Iris pigment epithelial cell (primary cell): ENCODE results near the gene USP54.
A peak's percentile ranks its signal among the peaks of the same experiment; 100 is the strongest.
"Not testable (repeated sequence)": the region's sequence is repeated elsewhere in the genome, so short reads cannot be mapped to it uniquely, and the experiment has no call there.

Experiments used
- DNase-seq: peaks from one replicate; pipeline ENCODE4 v3.0.0-alpha.2; 2011; ENCODE audit warnings: low read depth

The USP54 gene, protein sequence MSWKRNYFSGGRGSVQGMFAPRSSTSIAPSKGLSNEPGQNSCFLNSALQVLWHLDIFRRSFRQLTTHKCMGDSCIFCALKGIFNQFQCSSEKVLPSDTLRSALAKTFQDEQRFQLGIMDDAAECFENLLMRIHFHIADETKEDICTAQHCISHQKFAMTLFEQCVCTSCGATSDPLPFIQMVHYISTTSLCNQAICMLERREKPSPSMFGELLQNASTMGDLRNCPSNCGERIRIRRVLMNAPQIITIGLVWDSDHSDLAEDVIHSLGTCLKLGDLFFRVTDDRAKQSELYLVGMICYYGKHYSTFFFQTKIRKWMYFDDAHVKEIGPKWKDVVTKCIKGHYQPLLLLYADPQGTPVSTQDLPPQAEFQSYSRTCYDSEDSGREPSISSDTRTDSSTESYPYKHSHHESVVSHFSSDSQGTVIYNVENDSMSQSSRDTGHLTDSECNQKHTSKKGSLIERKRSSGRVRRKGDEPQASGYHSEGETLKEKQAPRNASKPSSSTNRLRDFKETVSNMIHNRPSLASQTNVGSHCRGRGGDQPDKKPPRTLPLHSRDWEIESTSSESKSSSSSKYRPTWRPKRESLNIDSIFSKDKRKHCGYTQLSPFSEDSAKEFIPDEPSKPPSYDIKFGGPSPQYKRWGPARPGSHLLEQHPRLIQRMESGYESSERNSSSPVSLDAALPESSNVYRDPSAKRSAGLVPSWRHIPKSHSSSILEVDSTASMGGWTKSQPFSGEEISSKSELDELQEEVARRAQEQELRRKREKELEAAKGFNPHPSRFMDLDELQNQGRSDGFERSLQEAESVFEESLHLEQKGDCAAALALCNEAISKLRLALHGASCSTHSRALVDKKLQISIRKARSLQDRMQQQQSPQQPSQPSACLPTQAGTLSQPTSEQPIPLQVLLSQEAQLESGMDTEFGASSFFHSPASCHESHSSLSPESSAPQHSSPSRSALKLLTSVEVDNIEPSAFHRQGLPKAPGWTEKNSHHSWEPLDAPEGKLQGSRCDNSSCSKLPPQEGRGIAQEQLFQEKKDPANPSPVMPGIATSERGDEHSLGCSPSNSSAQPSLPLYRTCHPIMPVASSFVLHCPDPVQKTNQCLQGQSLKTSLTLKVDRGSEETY (N-terminal part only)

DNA sequence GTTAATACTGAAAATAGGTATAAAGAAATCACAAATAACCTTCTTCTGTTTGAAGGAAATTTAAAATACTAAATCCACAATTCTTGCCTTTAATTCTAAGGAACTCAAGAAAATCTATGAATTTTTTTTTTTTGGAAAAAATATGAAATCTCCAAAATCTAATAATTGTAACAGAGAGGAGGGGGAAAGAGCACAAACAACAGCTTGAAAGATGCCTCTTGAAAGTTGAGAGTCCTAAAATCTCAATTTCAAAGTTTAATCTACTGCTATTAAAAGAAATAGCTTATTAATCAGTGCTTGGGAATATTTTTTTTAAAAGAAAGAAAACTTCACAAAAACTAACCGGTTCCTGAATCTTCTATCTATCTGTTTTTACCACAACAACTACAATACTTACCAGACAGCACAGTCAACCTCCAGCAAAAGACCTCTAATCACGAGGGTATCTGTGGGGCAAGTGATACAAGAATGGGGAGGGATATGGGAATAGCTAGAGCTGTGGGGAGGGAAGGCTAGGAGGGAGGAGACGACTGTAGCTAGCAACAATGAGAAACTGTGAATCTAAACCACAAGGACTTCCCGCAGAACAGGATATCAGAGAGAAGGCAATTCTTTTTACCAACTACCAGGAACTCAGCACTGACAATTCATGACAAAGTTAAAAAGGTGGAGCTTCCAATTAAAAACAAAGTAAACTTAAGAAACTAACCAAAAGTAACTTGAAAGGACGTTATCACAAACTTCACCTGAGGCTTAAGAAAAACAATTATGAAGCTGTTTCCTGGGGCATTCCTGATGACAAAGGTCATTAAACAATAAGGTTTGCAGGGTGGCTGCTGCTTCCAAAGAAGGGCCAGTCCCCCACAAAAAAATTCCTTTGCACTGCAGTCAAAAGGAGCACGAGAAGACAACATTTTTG, at the start of gene USP54:
Gene USP54, minus strand, starts transcription at position 462 of the 919 bp plus-strand sequence. CDS start 15,684 bp downstream, outside the sequence.
- peak; percentile 87 for DNase-seq

DNA sequence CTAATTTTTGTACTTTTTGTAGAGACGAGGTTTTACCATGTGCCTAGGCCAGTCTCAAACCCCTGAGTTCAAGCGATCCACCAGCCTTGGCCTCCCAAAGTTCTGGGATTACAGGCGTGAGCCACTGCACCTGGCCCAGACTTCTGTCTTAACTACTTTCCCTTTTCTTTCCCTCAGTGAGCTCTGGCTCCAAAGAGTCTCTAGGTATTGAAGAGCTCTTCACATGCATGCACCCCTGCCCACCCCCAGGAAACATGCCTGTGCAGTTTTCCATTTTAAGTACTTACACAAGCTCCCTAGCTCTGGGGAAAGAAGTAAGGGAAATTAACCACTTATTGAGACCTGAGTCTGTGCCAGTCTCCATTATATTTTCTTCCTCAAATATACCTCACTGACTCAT, 48.1 kb upstream of the USP54 start:
- no peak for DNase-seq

DNA sequence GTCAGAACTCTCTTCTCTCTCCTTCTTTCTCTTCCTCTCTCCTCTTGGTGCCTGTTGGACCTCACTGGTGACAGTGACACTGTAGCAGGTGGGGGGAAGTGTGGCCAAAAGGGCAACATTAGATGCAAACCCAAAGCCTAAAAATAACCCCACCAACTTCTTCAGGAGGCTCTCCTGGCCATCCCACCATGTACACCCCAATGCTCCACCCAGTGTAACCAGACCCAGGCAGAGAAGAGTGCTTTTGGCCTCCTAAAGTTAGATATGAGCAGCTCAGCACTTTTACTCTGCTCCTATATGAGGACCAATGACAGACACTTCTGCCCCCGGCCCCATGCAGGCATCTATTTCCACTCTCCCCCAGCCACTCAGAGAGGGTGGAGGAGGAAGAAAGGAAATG, 44.6 kb upstream of the USP54 start:
- no peak for DNase-seq

DNA sequence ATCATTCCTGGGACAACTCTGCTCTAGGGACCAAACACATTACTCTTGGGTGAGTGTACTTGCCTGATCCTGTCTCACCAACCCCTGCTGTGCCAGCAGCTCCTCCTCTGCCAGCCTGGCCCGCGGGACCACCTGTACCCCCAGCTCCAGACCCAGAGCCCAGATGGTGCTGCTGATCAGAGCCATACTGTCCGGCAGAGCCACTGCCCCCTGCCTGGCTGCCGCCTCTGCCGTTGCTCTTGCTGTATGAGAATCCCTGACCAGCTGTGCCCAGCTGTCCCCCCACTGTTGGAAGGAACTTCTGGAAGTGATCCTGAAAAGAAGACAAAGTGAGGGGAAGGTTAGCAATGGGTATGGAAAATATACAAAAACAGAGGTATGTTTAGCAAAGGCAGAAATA, 43.3 kb upstream of the USP54 start:
- DNase-seq = no peak

DNA sequence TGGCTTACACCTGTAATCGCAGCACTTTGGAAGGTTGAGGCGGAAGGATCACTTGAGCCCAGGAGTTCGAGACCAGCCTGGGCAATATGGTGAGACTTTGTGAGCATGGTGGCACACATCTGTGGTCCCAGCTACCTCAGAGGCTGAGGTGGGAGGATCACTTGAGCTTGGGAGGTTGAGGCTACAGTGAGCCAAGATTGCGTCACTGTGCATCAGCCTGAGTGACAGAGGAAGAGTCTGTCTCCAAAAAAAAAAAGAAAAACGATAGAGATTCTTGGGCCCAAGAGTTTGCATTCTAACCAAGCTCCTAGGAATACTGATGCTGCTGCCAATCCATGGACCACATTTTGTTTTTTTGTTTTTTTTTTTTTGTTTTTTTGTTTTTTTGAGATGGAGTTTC, 38.0 kb upstream of the USP54 start:
- no peak for DNase-seq

DNA sequence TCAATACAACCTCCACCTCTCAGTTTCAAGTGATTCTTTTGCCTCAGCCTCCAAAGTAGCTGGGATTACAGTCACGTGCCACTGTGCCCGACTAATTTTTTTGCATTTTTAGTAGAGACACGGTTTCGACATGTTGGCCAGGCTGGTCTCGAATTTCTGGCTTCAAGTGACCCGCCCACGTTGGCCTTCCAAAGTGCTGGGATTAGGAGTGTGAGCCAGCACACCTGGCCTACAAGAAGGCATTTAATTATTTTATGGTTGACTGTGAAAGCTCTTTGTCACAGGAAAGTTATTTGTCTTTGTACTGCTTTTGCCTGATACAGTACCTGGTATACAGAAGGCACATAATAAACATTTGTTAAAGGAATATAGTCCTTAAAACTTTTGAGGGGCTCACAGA, 37.3 kb upstream of the USP54 start:
- no peak for DNase-seq

DNA sequence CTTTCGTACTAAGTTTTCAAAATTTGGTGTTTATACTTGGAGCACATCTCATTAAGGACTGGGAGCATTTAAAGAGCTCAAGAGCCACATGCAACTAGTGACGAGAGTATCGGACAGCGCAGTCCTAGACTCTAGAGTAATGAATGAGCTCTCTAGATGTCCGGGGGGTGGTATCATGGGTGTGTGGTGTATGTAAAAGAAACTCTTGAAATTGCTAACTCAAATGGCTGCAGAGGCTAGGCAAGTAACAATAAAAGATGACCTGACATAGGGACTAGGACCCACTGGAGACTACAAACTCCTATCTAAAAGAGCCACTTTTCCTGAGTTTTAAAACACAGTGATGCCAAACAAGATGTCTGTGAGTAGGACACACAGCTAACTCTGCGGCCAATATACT, 36.2 kb upstream of the USP54 start:
- DNase-seq = no peak

DNA sequence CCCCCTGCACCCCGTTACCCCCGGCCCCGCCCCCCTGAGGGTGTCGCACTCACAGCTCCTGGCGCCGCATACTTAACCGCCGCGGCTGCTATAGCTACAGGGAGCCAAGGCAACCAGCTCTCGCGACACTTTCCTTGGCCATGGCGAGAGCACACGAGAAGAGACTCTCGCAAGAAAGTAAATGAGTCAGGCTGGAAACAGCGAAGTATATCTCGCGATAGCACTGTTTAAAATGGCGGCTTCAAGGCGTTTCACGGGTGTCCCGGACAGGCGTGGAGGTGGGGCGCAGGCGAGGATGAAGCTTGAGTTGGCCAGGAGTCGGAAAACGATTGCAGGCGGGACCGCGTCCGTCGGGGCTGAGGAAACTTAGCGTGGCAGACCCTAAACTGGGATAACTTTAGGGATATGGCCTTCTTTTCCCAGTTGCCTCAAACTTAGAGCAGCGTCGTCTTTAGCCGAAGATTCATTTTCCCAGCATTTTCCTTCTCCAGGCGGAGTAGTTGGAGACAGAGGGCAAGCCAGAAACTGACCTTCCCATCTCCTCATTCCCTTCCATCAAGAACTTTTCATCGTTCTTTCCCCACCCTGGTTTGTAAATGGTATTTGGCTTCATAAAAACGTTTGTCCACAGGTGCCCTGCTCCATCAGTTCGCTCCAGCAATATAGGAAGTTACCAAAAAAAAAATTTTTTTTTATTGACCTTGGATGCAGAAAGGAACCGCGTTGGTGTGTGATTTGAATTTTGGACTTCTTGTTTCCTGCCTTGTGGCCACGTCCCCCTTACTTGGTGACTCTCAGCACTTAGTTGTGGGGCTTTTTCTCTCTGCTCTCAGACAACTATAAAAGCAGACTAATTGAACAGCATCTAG, 35.0 kb upstream of the USP54 start:
- peak; percentile 98 for DNase-seq

DNA sequence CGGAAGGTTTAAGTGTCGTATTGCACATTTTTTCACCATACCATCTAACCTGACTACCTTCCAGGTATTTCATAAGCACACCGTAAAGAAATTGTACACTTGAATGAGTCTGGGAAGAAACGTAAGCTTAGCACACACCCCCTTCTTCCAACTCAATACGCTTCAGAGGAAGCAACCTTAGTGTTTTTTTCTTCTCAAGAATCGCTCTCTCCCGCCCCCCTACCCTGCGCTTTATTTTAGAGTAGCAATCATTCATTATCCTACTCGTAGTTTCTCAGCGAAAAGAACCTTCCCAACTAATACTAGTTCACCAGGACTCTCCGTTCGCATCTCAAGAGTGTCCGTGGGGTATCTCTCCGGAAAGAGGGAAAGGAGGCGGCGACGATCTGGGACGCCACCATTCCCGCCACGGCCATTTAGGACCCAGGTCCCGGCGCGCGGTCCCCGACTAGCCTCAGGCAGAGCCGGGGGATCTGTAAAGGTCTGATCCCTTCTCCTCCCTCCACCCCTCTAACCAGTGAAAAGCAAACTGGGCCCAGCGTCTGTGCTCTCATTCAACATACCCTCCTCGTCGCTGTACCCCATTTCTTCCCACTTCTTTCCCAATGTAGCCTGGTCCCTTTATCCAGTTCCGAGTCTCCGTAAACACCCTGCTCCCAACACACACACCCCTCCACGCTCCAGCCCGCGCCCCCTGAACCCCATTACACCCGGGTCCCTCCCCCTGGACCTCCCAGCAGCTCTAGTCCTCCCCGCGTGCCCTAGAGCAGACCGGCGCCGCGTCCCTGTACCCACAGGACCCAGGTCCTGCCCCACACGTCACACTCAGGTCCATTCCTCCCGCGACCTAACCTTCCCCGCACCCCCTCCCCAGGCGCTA, 34.1 kb upstream of the USP54 start:
- DNase-seq = peak; percentile 44

DNA sequence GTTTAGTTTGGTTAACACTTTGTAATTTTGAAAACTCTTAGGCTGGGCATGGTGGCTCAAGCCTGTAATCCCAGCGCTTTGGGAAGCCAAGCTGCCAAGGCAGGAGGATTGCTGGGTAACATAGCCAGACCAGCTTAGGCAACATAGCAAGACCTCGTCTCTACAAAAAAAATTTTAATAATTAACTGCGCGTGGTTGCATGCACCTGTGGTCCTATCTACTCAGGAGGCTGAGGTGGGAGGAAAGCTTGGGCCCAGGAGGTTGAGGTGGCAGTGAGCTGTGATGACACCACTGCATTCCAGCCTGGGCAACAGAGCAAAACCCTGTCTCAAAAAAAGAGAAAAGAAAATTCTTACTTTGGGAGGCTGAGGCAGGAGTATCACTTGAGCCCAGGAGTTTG, 31.9 kb upstream of the USP54 start:
- no peak for DNase-seq

DNA sequence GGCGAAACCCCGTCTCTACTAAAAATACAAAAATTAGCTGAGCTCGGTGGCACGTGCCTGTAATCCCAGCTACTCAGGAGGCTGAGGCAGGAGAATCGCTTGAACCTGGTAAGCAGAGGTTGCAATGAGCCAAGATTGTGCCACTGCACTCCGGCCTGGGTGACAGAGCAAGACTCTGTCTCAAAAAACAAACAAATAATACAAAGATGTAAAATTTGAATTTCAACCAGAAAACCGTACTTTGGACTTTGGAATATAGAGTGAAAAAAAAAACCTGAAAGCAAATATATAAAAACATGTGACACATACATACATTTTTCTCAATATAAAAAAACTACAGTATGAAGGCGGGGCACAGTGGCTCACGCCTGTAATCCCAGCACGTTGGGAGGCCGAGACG, 29.8 kb upstream of the USP54 start:
- DNase-seq = not testable (repeated sequence)

DNA sequence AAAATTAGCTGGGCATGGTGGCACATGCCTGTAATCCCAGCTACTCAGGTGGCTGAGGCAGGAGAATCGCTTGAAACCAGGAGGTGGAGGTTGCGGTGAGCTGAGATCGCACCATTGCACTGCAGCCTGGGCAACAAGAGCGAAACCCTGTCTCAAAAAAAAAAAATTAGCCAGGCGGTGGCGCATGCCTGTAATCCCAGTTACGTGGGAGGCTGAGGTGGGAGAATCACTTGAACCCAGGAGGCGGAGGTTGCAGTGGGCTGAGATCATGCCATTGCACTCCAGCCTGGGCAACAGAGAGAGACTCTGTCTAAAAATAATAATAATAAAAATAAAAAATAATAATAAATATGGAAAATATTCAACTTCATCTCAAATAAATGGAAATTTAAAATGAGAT, 26.0 kb upstream of the USP54 start:
- DNase-seq = not testable (repeated sequence)

DNA sequence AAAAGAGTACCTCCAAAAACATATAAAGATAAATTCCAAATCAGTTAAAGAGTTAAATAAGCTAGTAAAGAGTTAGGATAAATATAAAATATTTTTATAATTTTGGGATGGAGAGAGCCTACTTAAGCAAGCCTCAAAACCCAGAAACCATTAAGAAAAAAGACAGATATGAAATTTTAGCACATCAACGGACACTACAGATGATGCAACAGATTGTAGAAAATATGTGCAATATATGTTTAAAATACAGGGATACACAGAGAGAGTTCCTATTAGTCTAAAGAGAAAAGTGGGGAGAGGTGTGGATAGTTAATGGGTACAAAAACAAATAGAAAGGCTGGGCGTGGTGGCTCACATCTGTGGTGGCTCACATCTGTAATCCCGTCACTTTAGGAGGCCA, 23.6 kb upstream of the USP54 start:
- no peak for DNase-seq

DNA sequence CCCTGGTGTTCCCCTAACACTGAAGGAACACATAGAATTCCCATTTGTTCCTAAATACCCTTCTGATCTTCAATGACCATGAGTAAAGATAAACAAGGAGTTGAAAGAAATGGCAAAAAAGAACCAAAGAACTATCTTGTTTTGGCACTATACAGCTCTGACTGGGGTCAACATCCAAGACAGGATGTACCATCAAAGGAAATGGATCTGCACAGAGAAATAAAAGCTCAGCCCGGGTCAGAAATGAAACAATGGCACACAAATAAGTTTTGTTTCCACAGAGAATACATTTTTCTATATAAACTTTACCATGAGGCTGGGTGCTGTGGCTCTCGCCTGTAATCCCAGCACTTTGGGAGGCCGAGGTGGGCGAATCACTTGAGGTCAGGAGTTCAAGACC, 18.0 kb upstream of the USP54 start:
- no peak for DNase-seq

DNA sequence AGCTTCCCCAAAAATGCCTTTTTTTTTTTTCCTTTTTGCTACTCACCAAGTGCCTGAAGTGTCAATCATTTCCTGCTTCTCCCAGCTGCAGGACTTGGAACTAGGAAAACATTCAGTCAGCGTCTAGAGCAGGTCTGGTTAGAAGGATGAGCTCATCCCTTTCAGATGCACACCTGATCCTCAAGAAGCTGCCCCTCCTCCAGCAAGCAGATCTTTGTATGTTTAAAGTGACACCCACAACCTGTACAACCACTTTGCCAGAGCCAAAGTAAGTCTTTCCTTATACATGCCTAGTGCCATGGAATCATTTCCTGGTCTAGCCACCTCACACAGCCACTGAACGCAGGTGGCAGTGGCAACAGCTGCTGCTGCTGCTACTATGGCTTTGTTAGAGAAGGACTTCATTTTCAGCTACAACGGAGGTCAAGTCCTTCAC, 10.4 kb upstream of the USP54 start:
- DNase-seq = peak; percentile 51

DNA sequence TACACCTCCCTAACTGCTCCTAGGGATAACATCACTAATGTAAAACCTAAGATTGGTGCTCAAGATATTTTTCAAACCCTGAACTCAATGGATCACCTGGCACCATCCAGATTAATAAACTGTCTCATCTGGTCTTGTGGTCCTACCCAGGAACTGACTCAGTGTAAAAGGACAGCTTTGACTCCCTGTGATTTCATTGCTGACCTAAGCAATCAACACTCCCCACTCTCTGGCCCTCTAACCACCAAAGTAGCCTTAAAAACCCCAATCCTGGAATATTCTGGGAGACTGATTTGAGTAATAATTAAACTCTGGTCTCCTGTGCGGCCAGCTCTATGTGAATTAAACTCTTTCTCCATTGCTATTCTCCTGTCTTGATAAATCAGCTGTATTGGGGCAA, 6.2 kb upstream of the USP54 start:
- DNase-seq = peak; percentile 41

DNA sequence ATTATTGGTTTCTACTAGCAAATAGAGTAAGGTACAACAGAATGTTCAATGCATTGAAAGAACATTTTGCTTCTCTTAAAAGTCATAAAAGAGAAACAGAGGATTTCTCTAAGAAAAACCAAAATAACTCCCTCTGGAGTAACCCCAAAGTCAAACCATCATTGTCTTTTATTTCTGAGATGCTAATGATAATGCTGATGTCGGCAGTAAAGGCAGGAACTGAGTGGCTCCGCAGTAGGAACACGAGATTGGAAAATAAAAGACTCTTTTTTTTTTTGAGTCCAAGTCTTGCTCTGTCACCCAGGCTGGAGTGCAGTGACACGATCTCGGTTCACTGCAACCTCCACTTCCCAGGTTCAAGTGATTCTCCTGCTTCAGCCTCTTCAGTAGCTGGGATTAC, 2.7 kb upstream of the USP54 start:
- DNase-seq = no peak

DNA sequence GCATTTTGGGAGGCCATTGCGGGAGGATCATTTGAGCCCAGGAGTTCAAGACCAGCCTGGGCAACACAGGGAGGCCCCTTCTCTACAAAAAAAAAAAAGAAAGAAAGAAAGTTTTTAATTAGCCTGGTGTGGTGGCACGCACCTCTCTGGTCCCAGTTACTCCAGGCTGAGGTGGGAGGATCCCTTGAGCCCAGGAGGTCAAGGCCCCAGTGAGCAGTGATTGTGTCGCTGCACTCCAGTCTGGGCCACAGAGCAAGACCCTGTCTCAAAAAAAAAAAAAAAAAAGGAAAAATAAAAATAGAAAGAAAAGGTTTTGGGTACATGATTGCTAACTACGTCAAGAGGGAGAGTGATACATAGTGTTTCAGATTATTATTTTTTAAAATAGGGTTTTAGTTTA, 2.0 kb upstream of the USP54 start:
- no peak for DNase-seq

DNA sequence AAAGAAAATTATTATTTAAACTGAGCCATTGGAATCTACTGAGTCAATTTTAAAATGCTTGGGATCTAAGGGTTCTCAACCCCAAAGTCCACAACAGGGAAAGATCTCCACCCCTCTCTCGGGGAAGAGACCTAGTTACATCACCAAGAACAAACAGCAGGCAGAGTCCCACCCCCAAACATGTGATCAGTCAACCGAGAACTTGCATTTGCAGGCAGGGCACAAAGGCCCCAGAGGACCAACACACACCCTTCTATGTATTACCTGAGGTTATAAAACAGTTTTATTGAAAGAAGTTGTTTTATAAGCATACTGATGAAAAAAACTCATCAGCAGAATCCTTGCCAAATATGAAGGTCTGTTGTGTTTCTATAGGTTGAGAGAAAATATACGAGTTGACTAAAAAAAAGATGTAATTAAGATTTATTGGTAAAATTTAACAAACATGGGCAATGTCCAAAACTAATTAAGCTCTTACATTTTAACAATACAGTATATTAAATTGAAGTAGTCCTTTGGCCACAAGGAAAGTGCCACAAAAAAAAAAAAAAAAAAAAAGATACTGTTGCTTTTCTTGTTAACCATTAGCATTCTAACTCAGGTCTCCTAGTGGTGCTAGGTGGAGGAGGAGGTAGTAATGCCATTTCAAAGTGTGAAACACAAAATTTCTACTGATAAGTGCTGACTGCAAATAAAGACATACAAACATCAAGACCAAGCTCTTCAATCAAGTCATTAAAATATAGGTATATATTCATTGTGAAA, 975 bp upstream of the USP54 start:
- DNase-seq = peak; percentile 52
